Measurements from ENCODE around the gene NCF4.

- TF ChIP-seq CTCF (IDR thresholded peaks at IDR 0.05) (no peak), EZH2 (IDR thresholded peaks at IDR 0.05; ENCODE audit: borderline replicate concordance, insufficient read depth, low read depth, low read length, poor library complexity, severe bottlenecking) (no peak)
Observed at GRCh38 chr22:36831717-36832116, 29.1 kb upstream of the NCF4 start.

Measured in B cell (primary cell).